Right lobe of liver (tissue), 4 donors: ENCODE data around the gene DYDC2.

Experiments
- CTCF ChIP-seq, 4 donors: fragments of 200-600 bp in 3 of 4; fragments of 450-650 bp in 1 of 4; IDR thresholded peaks; one replicate each; pipeline versions ENCODE4 v1.5.1 to v1.8.0; 2016 to 2022; ENCODE audit warnings: antibody characterized with exemption in 4 of 4, mild to moderate bottlenecking in 2 of 4
- POLR2A ChIP-seq: fragments of 450-650 bp; IDR thresholded peaks from one replicate; pipeline ENCODE4 v1.6.1; 2017; ENCODE audit warnings: antibody characterized with exemption, mild to moderate bottlenecking
- donor health status: DM: no; HTN: no; CAD: no.
- donor health status: DM: no; HTN: no; CAD: no.
- donor health status: DM: no; HTN: yes; CAD: no.

GRCh38 chr10:80350251-80350650 is 6.3 kb upstream of the DYDC2 start:
- TF ChIP-seq CTCF (IDR thresholded peaks at IDR 0.05): no peak
- no peak for TF ChIP-seq POLR2A
